Right lobe of liver (tissue), 4 donors: ENCODE results near the gene GAS2L1.

ENCODE experiments used
- POLR2A ChIP-seq: fragments of 450-650 bp; IDR thresholded peaks from one replicate; pipeline ENCODE4 v1.6.1; 2017; ENCODE audit warnings: antibody characterized with exemption, mild to moderate bottlenecking
- TF ChIP-seq, protein P1 (sequence below), 4 donors: fragments of 200-600 bp in 3 of 4; fragments of 450-650 bp in 1 of 4; IDR thresholded peaks; one replicate each; pipeline versions ENCODE4 v1.5.1 to v1.8.0; 2016 to 2022; ENCODE audit warnings: antibody characterized with exemption in 4 of 4, mild to moderate bottlenecking in 2 of 4
- donor health status: DM: no; HTN: no; CAD: no.
- donor health status: DM: no; HTN: no; CAD: no.
- donor health status: DM: no; HTN: yes; CAD: no.

DNA sequence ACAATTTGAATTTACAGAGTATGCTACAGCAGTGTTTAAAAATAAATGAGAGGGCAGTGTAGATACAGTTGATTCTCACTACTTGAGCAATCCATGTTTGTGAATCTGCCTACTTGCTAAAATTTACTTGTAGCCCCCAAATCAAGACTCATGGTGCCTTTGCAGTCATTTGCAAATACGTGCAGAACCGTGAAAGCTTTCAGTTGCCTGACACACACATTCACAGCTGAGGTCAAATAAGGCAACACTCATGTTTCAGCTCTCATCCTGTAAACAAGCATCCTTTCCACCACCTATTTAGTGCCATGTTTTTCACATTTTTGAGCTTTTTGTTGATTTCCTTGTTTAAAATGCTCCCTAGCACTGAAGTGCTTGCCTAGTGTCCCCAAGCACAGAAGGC lies 41.6 kb downstream of the GAS2L1 start:
- TF ChIP-seq, protein P1, sequence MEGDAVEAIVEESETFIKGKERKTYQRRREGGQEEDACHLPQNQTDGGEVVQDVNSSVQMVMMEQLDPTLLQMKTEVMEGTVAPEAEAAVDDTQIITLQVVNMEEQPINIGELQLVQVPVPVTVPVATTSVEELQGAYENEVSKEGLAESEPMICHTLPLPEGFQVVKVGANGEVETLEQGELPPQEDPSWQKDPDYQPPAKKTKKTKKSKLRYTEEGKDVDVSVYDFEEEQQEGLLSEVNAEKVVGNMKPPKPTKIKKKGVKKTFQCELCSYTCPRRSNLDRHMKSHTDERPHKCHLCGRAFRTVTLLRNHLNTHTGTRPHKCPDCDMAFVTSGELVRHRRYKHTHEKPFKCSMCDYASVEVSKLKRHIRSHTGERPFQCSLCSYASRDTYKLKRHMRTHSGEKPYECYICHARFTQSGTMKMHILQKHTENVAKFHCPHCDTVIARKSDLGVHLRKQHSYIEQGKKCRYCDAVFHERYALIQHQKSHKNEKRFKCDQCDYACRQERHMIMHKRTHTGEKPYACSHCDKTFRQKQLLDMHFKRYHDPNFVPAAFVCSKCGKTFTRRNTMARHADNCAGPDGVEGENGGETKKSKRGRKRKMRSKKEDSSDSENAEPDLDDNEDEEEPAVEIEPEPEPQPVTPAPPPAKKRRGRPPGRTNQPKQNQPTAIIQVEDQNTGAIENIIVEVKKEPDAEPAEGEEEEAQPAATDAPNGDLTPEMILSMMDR (IDR thresholded peaks at IDR 0.05), result no peak
- TF ChIP-seq POLR2A, result no peak
